Panc1 (cell line): ENCODE results near the gene GBF1.

Source experiments
- CTCF ChIP-seq: fragments of 450-650 bp; IDR thresholded peaks from 2 replicates; pipeline ENCODE4 v1.5.1; 2017; ENCODE audit warnings: mild to moderate bottlenecking
- POLR2AphosphoS5 ChIP-seq: IDR thresholded peaks from 2 replicates; pipeline ENCODE4 v1.6.1; 2012; ENCODE audit warnings: mild to moderate bottlenecking, low read depth, low read length, moderate library complexity
- SIN3A ChIP-seq: IDR thresholded peaks from 2 replicates; pipeline ENCODE4 v1.6.1; 2012; ENCODE audit warnings: low read depth, mild to moderate bottlenecking, low read length, moderate library complexity, borderline replicate concordance; ENCODE audit not compliant: insufficient read depth
- TCF7L2 ChIP-seq: IDR thresholded peaks from 2 replicates; pipeline ENCODE4 v1.6.1; 2011; ENCODE audit warnings: mild to moderate bottlenecking, low read depth, low read length, inconsistent platforms
- TF ChIP-seq, protein P1 (sequence below), 2 experiments: IDR thresholded peaks; 2 replicates each; pipeline ENCODE4 v1.6.1; 2011 to 2012; ENCODE audit warnings: low read depth in 2 of 2, control low read depth in 1 of 2, low read length in 1 of 2, mild to moderate bottlenecking in 1 of 2, moderate library complexity in 1 of 2; ENCODE audit not compliant: insufficient read depth in 1 of 2

- no peak for TF ChIP-seq CTCF
- TF ChIP-seq, protein P1, sequence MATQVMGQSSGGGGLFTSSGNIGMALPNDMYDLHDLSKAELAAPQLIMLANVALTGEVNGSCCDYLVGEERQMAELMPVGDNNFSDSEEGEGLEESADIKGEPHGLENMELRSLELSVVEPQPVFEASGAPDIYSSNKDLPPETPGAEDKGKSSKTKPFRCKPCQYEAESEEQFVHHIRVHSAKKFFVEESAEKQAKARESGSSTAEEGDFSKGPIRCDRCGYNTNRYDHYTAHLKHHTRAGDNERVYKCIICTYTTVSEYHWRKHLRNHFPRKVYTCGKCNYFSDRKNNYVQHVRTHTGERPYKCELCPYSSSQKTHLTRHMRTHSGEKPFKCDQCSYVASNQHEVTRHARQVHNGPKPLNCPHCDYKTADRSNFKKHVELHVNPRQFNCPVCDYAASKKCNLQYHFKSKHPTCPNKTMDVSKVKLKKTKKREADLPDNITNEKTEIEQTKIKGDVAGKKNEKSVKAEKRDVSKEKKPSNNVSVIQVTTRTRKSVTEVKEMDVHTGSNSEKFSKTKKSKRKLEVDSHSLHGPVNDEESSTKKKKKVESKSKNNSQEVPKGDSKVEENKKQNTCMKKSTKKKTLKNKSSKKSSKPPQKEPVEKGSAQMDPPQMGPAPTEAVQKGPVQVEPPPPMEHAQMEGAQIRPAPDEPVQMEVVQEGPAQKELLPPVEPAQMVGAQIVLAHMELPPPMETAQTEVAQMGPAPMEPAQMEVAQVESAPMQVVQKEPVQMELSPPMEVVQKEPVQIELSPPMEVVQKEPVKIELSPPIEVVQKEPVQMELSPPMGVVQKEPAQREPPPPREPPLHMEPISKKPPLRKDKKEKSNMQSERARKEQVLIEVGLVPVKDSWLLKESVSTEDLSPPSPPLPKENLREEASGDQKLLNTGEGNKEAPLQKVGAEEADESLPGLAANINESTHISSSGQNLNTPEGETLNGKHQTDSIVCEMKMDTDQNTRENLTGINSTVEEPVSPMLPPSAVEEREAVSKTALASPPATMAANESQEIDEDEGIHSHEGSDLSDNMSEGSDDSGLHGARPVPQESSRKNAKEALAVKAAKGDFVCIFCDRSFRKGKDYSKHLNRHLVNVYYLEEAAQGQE (IDR thresholded peaks at IDR 0.05; ENCODE audit: insufficient read depth in 1 of 2, low read depth in 2 of 2, low read length in 1 of 2) = no peak
- TF ChIP-seq SIN3A = no peak
- TF ChIP-seq POLR2AphosphoS5 = no peak
- no peak for TF ChIP-seq TCF7L2
Observed at GRCh38 chr10:102424145-102424544, 178.8 kb downstream of the GBF1 start.
